Peyer's patch (tissue), 4 donors: ENCODE measurements around the gene BRD8. TPM values are rescaled to one million over a fixed set of nuclear protein-coding genes. Genes with fewer than 3 reads are reported as not detected.

Experiments
- DNase-seq, 3 donors: peaks; one replicate each; pipeline ENCODE4 v3.0.0-alpha.2; 2017 to 2019
- H3K27ac ChIP-seq, 4 donors: fragments of 200-600 bp; sonication (generic); one replicate each; pipeline ENCODE4 v1.5.1; 2016 to 2019
- H3K27me3 ChIP-seq, 2 donors: fragments of 200-600 bp; sonication (generic); one replicate each; pipeline ENCODE4 v1.5.1; 2019
- H3K36me3 ChIP-seq, 3 donors: fragments of 200-600 bp; sonication (generic); one replicate each; pipeline ENCODE4 v1.5.1; 2016 to 2019
- H3K4me1 ChIP-seq, 4 donors: fragments of 200-600 bp; sonication (generic); one replicate each; pipeline ENCODE4 v1.5.1; 2016 to 2019
- H3K4me3 ChIP-seq, 4 donors: fragments of 200-600 bp; sonication (generic); 1 replicate in 3 of 4; 2 replicates in 1 of 4; pipeline ENCODE4 v1.5.1; 2016 to 2019; ENCODE audit warnings: mild to moderate bottlenecking in 1 of 4
- H3K9me3 ChIP-seq, 4 donors: fragments of 200-600 bp; sonication (generic); one replicate each; pipeline ENCODE4 v1.5.1; 2016 to 2019; ENCODE audit warnings: mild to moderate bottlenecking in 1 of 4
- CTCF ChIP-seq, 6 experiments: fragments of 450-650 bp in 4 of 6; fragments of 200-600 bp in 2 of 6; sonication (generic) in 1 of 6; IDR thresholded peaks; one replicate each; pipeline ENCODE4 v1.5.1; 2017 to 2019; ENCODE audit warnings: antibody characterized with exemption in 6 of 6, mild to moderate bottlenecking in 3 of 6, moderate library complexity in 1 of 6
- POLR2A ChIP-seq, 2 donors: fragments of 450-650 bp; IDR thresholded peaks; one replicate each; pipeline ENCODE4 v1.5.1; 2017; ENCODE audit warnings: antibody characterized with exemption in 2 of 2, mild to moderate bottlenecking in 2 of 2, moderate library complexity in 2 of 2
- total RNA-seq, 4 donors: library from RNA; depleted of rRNA; stranded (reverse); fragments of >200 nt; gene quantifications; one replicate each; pipeline ENCODE4 v1.1.0, GENCODE V29; 2016

BRD8 gene
- total RNA-seq, result 100 to 1,000 TPM in 1 of 4 donors, 10 to 100 TPM in 3; 42.2 to 130 (median 70.8) TPM

GRCh38 chr5:138178516-138179276, at the start of gene BRD8, which contains the start of gene KIF20A:
Gene BRD8 (minus strand): TSS chr5:138178630. CDS start chr5:138178614, 16 bp downstream.
Gene KIF20A (plus strand): TSS chr5:138179112. CDS start chr5:138179681, 569 bp downstream.
- H3K4me3 ChIP-seq, result peak within 1 kb of the TSS; percentile 47 to 83 (median 64)
- no peaks in the 10 kb centered on the region for H3K27me3 ChIP-seq
- H3K4me1 ChIP-seq, result peaks cover 0 to 18% (median 0%) of the 10 kb centered on the region in 4 donors
- peaks cover 0 to 37% (median 0%) of the 10 kb centered on the region in 3 donors for H3K36me3 ChIP-seq
- peak; percentile 94 to 98 (median 95) for DNase-seq
- TF ChIP-seq CTCF (IDR thresholded peaks at IDR 0.05) (no peak), POLR2A (IDR thresholded peaks at IDR 0.05) (peak; percentile 45 to 51)
- H3K27ac ChIP-seq, result peak within 1 kb of the TSS; percentile 61 to 89 (median 82)
- H3K9me3 ChIP-seq, result no peaks in the 10 kb centered on the region

- Histone ChIP-seq H3K27me3 (no peaks in the 10 kb centered on the region), H3K9me3 (peaks cover 0 to 6% (median 0%) of the 10 kb centered on the region in 4 donors), H3K27ac (no peak overlapping the region), H3K4me1 (no peaks in the 10 kb centered on the region), H3K4me3 (no peak overlapping the region), H3K36me3 (no peaks in the 10 kb centered on the region)
- TF ChIP-seq POLR2A (IDR thresholded peaks at IDR 0.05) (no peak), CTCF (IDR thresholded peaks at IDR 0.05) (no peak)
- no peak for DNase-seq
These were observed 48.5 kb upstream of the BRD8 start for GRCh38 chr5:138226910-138227309.

GRCh38 chr5:138224712-138225111, 46.3 kb upstream of the BRD8 start:
- Histone ChIP-seq H3K36me3 (no peaks in the 10 kb centered on the region), H3K27me3 (no peaks in the 10 kb centered on the region), H3K9me3 (peaks cover 0 to 6% (median 0%) of the 10 kb centered on the region in 4 donors), H3K27ac (no peak overlapping the region), H3K4me1 (no peaks in the 10 kb centered on the region), H3K4me3 (no peak overlapping the region)
- no peak for TF ChIP-seq CTCF (IDR thresholded peaks at IDR 0.05)
- no peak for TF ChIP-seq POLR2A (IDR thresholded peaks at IDR 0.05)
- no peak for DNase-seq

- H3K9me3 ChIP-seq, result peaks cover 0 to 6% (median 0%) of the 10 kb centered on the region in 4 donors
- no peak overlapping the region for H3K4me3 ChIP-seq
- H3K27me3 ChIP-seq, result no peaks in the 10 kb centered on the region
- DNase-seq, result no peak
- no peak for TF ChIP-seq POLR2A (IDR thresholded peaks at IDR 0.05)
- TF ChIP-seq CTCF (IDR thresholded peaks at IDR 0.05), result no peak
- H3K36me3 ChIP-seq, result no peaks in the 10 kb centered on the region
- H3K4me1 ChIP-seq, result no peaks in the 10 kb centered on the region
- no peak overlapping the region for H3K27ac ChIP-seq
These were observed 45.1 kb upstream of the BRD8 start for GRCh38 chr5:138223532-138223931.

GRCh38 chr5:138216799-138217198, 38.4 kb upstream of the BRD8 start:
- DNase-seq, result no peak
- H3K4me3 ChIP-seq, result no peak overlapping the region
- H3K36me3 ChIP-seq, result no peaks in the 10 kb centered on the region
- H3K9me3 ChIP-seq, result no peaks in the 10 kb centered on the region
- H3K27me3 ChIP-seq, result no peaks in the 10 kb centered on the region
- H3K4me1 ChIP-seq, result peaks cover 0 to 15% (median 4%) of the 10 kb centered on the region in 4 donors
- TF ChIP-seq CTCF (IDR thresholded peaks at IDR 0.05) (no peak), POLR2A (IDR thresholded peaks at IDR 0.05) (no peak)
- H3K27ac ChIP-seq, result no peak overlapping the region
